Coronary artery (tissue), 2 donors: Measurements from ENCODE around the gene RALGAPA1.
A peak's percentile ranks its signal among the peaks of the same experiment; 100 is the strongest.

ENCODE experiments used
- DNase-seq: peaks from one replicate; pipeline ENCODE4 v3.0.0-alpha.2; 2017; ENCODE audit warnings: low spot score
- H3K27ac ChIP-seq, 2 donors: fragments of 200-600 bp; sonication (generic); one replicate each; pipeline ENCODE4 v1.5.1; 2016 to 2019
- H3K4me3 ChIP-seq: fragments of 200-600 bp; sonication (generic); 2 replicates; pipeline ENCODE4 v1.5.1; 2016; ENCODE audit warnings: mild to moderate bottlenecking, moderate library complexity
- CTCF ChIP-seq: fragments of 200-600 bp; sonication (generic); IDR thresholded peaks from one replicate; pipeline ENCODE4 v1.5.1; 2019; ENCODE audit warnings: antibody characterized with exemption

Gene RALGAPA1

DNA sequence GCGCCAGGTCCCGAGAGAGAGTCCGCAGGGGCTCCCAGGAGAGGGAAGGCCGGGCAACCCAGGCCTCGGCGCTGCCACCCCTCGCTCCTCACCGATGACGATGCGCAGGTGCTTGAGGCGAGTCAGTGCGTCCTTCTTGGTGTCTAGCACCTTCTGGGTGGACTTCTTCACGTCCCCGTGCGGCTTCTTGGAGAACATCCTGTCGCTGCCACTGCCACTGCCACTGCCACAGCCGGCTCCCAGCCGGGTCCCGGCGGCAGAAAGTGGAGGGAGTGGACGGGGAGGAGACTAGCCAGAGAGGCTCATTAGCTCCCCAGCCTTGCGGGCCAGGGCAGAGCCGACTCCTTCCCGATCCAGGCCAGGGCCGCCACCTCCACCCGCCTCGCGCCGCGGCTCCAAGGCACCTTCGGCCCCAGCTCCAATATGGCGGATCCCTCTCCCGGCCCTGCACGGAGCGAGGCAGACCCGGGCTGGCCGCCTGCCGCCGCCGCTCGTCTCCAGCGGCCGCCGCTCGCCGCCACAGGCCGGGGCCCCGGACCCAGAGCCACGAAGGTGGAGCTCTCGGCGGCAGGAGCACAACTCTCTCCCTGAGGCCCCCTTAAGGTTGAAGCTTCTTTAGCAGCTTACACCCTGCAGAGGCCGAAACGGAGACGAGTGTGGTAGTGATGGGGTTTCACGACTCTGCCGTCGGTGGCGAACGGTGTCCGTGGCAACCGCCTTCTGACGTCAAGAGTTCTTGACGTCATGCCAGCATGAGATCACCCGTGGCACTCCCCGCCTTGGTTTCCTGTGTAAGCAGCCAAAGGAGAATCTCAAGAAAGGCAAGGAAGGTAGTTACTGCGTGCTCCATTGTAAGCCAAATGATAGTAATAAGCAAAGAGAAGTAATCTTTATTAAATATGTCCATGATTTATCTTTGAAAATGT is at the start of gene RALGAPA1:
Gene RALGAPA1, minus strand, starts transcription at position 658 of the 926 bp plus-strand sequence. Its CDS starts 460 bp downstream, at position 198.
- peak; percentile 97 for DNase-seq
- Histone ChIP-seq H3K27ac (peak within 1 kb of the TSS; percentile 88 to 91), H3K4me3 (peak within 1 kb of the TSS; percentile 74)

GRCh38 chr14:35858521-35859209 is 49.6 kb upstream of the RALGAPA1 start:
- no peak for TF ChIP-seq CTCF
- no peak overlapping the region for H3K4me3 ChIP-seq
- H3K27ac ChIP-seq: no peak overlapping the region
- DNase-seq: no peak

GRCh38 chr14:35855876-35856481 is 46.9 kb upstream of the RALGAPA1 start:
- DNase-seq: no peak
- TF ChIP-seq CTCF: no peak
- Histone ChIP-seq H3K4me3 (no peak overlapping the region), H3K27ac (no peak overlapping the region)

- no peak for DNase-seq
These were observed 45.7 kb upstream of the RALGAPA1 start for GRCh38 chr14:35854696-35855270.

DNA sequence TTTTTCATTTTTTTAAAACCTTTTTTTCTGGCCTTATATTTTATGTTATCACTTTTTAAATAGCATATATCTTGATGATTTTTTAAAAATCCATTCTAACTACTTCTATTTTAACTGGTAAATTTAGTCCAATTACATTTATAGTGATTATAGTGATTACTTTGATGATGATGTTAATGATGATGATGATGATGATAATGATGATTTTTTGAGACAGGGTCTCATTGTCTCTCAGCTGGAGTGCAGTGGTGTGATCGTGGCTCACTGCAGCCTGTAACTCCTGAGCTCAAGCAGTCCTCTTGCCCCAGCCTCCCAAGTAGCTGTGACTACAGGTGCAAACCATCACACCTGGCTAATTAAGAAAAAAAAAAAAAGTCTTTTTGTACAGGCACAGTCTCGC is 44.1 kb upstream of the RALGAPA1 start:
- Histone ChIP-seq H3K27ac (no peak overlapping the region), H3K4me3 (no peak overlapping the region)
- TF ChIP-seq CTCF: no peak
- DNase-seq: no peak

More at GRCh38 chr14:35854696-35855270, 45.7 kb upstream of the RALGAPA1 start:
- H3K27ac ChIP-seq: no peak overlapping the region
- H3K4me3 ChIP-seq: no peak overlapping the region
- TF ChIP-seq CTCF: no peak

- no peak for DNase-seq
- Histone ChIP-seq H3K27ac (no peak overlapping the region), H3K4me3 (no peak overlapping the region)
- TF ChIP-seq CTCF: no peak
These were observed 42.7 kb upstream of the RALGAPA1 start for GRCh38 chr14:35851823-35852222.

- no peak for TF ChIP-seq CTCF
- H3K4me3 ChIP-seq: no peak overlapping the region
- DNase-seq: no peak
- no peak overlapping the region for H3K27ac ChIP-seq
These were observed 40.0 kb upstream of the RALGAPA1 start for GRCh38 chr14:35849122-35849521.
